Measurements from ENCODE around the gene BOC.

BOC gene

DNA sequence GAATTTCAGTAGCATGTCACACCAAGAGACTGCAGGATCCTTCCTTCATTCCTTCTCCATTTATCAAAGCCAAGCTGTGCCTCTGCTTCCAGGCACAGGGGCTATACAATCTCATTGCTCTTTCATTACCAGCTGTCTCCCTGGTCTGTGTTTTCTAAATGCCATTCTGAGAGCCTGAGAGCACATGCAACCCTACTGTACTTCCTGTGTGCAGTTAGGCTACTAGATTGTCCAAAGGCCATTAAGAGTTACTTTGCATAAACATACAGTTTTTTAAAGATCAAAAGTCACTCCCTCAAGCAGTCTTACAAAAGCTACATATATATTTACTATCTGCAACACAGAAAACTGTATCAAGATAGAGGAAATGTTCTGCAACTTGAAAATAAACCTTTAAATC lies 119.8 kb downstream of the BOC start:
- TF ChIP-seq, protein P1, sequence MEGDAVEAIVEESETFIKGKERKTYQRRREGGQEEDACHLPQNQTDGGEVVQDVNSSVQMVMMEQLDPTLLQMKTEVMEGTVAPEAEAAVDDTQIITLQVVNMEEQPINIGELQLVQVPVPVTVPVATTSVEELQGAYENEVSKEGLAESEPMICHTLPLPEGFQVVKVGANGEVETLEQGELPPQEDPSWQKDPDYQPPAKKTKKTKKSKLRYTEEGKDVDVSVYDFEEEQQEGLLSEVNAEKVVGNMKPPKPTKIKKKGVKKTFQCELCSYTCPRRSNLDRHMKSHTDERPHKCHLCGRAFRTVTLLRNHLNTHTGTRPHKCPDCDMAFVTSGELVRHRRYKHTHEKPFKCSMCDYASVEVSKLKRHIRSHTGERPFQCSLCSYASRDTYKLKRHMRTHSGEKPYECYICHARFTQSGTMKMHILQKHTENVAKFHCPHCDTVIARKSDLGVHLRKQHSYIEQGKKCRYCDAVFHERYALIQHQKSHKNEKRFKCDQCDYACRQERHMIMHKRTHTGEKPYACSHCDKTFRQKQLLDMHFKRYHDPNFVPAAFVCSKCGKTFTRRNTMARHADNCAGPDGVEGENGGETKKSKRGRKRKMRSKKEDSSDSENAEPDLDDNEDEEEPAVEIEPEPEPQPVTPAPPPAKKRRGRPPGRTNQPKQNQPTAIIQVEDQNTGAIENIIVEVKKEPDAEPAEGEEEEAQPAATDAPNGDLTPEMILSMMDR (conservative IDR thresholded peaks at IDR 0.05; ENCODE audit: control insufficient read depth, insufficient read depth, low read depth, low read length): no peak
- DNase-seq (ENCODE audit: low read depth): no peak
- H3K4me3 ChIP-seq (ENCODE audit: control insufficient read depth, low read depth, low read length): no peak overlapping the region

Data from fibroblast of mammary gland (primary cell).